Measurements from ENCODE around the gene TOX2.

- TF ChIP-seq ZNF639 (tag by site-specific recombination; IDR thresholded peaks at IDR 0.05) (no peak), ZNF660 (tag by site-specific recombination; IDR thresholded peaks at IDR 0.05) (no peak), CTCF (tag by site-specific recombination; IDR thresholded peaks at IDR 0.05) (no peak), ZNF670 (tag by site-specific recombination; IDR thresholded peaks at IDR 0.05; ENCODE audit: low read depth) (no peak), ZNF785 (tag by site-specific recombination; IDR thresholded peaks at IDR 0.05) (no peak)
Observed at GRCh38 chr20:44083220-44083933, 168.7 kb downstream of the TOX2 start.

Measured in HEK293 (cell line).